NCI-H1436 treated with DMSO at 0.1 percent for 48 hours (cell line): ENCODE measurements around the gene RBFOX1.

Source experiments
- DNase-seq: peaks from one replicate; lab custom pipeline; 2025; lab: John Stamatoyannopoulos, UW

RBFOX1 gene

GRCh38 chr16:7334801-7335560 is 2.3 kb downstream of the RBFOX1 start:
- no peak for DNase-seq

GRCh38 chr16:7335991-7336634 is 3.5 kb downstream of the RBFOX1 start:
- no peak for DNase-seq

- DNase-seq, result no peak
These were observed 4.1 kb downstream of the RBFOX1 start for GRCh38 chr16:7336742-7337141.

- no peak for DNase-seq
These were observed 6.2 kb downstream of the RBFOX1 start for GRCh38 chr16:7338826-7339225.

- DNase-seq, result no peak
These were observed 7.1 kb downstream of the RBFOX1 start for GRCh38 chr16:7339700-7340099.

GRCh38 chr16:7340938-7341337 is 8.3 kb downstream of the RBFOX1 start:
- DNase-seq, result no peak

- DNase-seq, result no peak
These were observed 10.0 kb downstream of the RBFOX1 start for GRCh38 chr16:7342598-7342997.

- no peak for DNase-seq
These were observed 10.6 kb downstream of the RBFOX1 start for GRCh38 chr16:7343243-7343642.

- DNase-seq, result no peak
These were observed 12.5 kb downstream of the RBFOX1 start for GRCh38 chr16:7344830-7345780.

- DNase-seq, result no peak
These were observed 18.2 kb downstream of the RBFOX1 start for GRCh38 chr16:7350806-7351205.

- DNase-seq, result no peak
These were observed 19.2 kb downstream of the RBFOX1 start for GRCh38 chr16:7351610-7352510.

GRCh38 chr16:7355758-7356157 is 23.1 kb downstream of the RBFOX1 start:
- no peak for DNase-seq

GRCh38 chr16:7361416-7362129 is 28.9 kb downstream of the RBFOX1 start:
- no peak for DNase-seq

- no peak for DNase-seq
These were observed 29.6 kb downstream of the RBFOX1 start for GRCh38 chr16:7362231-7362630.

GRCh38 chr16:7363422-7364417 is 31.1 kb downstream of the RBFOX1 start:
- DNase-seq, result no peak

- DNase-seq, result no peak
These were observed 33.4 kb downstream of the RBFOX1 start for GRCh38 chr16:7366041-7366440.

GRCh38 chr16:7366993-7367880 is 34.6 kb downstream of the RBFOX1 start:
- DNase-seq, result no peak

GRCh38 chr16:7369204-7369603 is 36.6 kb downstream of the RBFOX1 start:
- DNase-seq, result no peak

GRCh38 chr16:7372095-7372494 is 39.5 kb downstream of the RBFOX1 start:
- no peak for DNase-seq
